Body of pancreas (tissue), 4 donors: ENCODE data around the gene PPP3R1.

Experiments
- CTCF ChIP-seq, 7 experiments: fragments of 450-650 bp in 4 of 7; fragments of 200-600 bp in 3 of 7; sonication (generic) in 3 of 7; IDR thresholded peaks; one replicate each; pipeline ENCODE4 v1.5.1; 2016 to 2019; ENCODE audit warnings: antibody characterized with exemption in 7 of 7
- POLR2A ChIP-seq, 3 donors: fragments of 450-650 bp; IDR thresholded peaks; one replicate each; pipeline ENCODE4 v1.6.1; 2016; ENCODE audit warnings: antibody characterized with exemption in 3 of 3, mild to moderate bottlenecking in 2 of 3

GRCh38 chr2:68189991-68190784 is 62.1 kb downstream of the PPP3R1 start:
- no peak for TF ChIP-seq CTCF (IDR thresholded peaks at IDR 0.05)
- TF ChIP-seq POLR2A (IDR thresholded peaks at IDR 0.05): no peak
